ENCODE data around the gene RSPO1.

The RSPO1 gene

GRCh38 chr1:37661401-37661800 is 26.7 kb upstream of the RSPO1 start:
- DNase-seq: no peak
- intact Hi-C loops (cut with DNase I; ENCODE audit: low total_unique reads): no loop called here
- Histone ChIP-seq H3K27me3 (peaks cover 0 to 47% of the 10 kb centered on the region in 2 donors), H3K4me1 (no peaks in the 10 kb centered on the region), H3K27ac (no peak overlapping the region), H3K4me3 (no peak overlapping the region), H3K9me3 (no peaks in the 10 kb centered on the region), H3K36me3 (no peaks in the 10 kb centered on the region)
- no peak for TF ChIP-seq CTCF (IDR thresholded peaks at IDR 0.05)

- peaks cover 0 to 50% of the 10 kb centered on the region in 2 donors for H3K27me3 ChIP-seq
- no peaks in the 10 kb centered on the region for H3K36me3 ChIP-seq
Measured at GRCh38 chr1:37660664-37661063, 26.0 kb upstream of the RSPO1 start.

GRCh38 chr1:37658486-37658885 is 23.8 kb upstream of the RSPO1 start:
- no peak for DNase-seq
- no peak for TF ChIP-seq CTCF (IDR thresholded peaks at IDR 0.05)
- Histone ChIP-seq H3K4me3 (no peak overlapping the region), H3K27me3 (peaks cover 0 to 54% of the 10 kb centered on the region in 2 donors), H3K36me3 (no peaks in the 10 kb centered on the region), H3K27ac (no peak overlapping the region), H3K9me3 (no peaks in the 10 kb centered on the region), H3K4me1 (no peaks in the 10 kb centered on the region)
- intact Hi-C loops (cut with DNase I; ENCODE audit: low total_unique reads): no loop called here

More at GRCh38 chr1:37660664-37661063, 26.0 kb upstream of the RSPO1 start:
- intact Hi-C loops (cut with DNase I; ENCODE audit: low total_unique reads): no loop called here
- no peaks in the 10 kb centered on the region for H3K4me1 ChIP-seq
- H3K4me3 ChIP-seq: no peak overlapping the region
- no peak overlapping the region for H3K27ac ChIP-seq
- H3K9me3 ChIP-seq: no peaks in the 10 kb centered on the region
- no peak for TF ChIP-seq CTCF (IDR thresholded peaks at IDR 0.05)
- DNase-seq: no peak

- Histone ChIP-seq H3K4me1 (no peaks in the 10 kb centered on the region), H3K9me3 (no peaks in the 10 kb centered on the region), H3K36me3 (no peaks in the 10 kb centered on the region), H3K27me3 (peaks cover 0 to 52% of the 10 kb centered on the region in 2 donors), H3K4me3 (no peak overlapping the region), H3K27ac (no peak overlapping the region)
- intact Hi-C loops (cut with DNase I; ENCODE audit: low total_unique reads): no loop called here
- TF ChIP-seq CTCF (IDR thresholded peaks at IDR 0.05): no peak
- DNase-seq: no peak
Measured at GRCh38 chr1:37657620-37658412, 23.1 kb upstream of the RSPO1 start.

GRCh38 chr1:37656881-37657280 is 22.2 kb upstream of the RSPO1 start:
- H3K4me3 ChIP-seq: no peak overlapping the region
- no peak for DNase-seq
- H3K9me3 ChIP-seq: no peaks in the 10 kb centered on the region
- no peak for TF ChIP-seq CTCF (IDR thresholded peaks at IDR 0.05)
- no peaks in the 10 kb centered on the region for H3K4me1 ChIP-seq
- no peak overlapping the region for H3K27ac ChIP-seq
- no peaks in the 10 kb centered on the region for H3K36me3 ChIP-seq
- H3K27me3 ChIP-seq: peaks cover 0 to 46% of the 10 kb centered on the region in 2 donors
- intact Hi-C loops (cut with DNase I; ENCODE audit: low total_unique reads): no loop called here
